H1 (cell line): ENCODE results near the gene SPTB. TPM values are rescaled to one million over a fixed set of nuclear protein-coding genes. Genes with fewer than 3 reads are reported as not detected.
A peak's percentile ranks its signal among the peaks of the same experiment; 100 is the strongest.

Source experiments
- CTCF ChIA-PET: fragments of 300-600 bp; sonication (Branson Sonifier 250); formaldehyde crosslinking; loops from one replicate; lab custom pipeline; 2021; ENCODE audit not compliant: partially characterized antibody; lab: Charles Lee
- POLR2A ChIA-PET: fragments of 300-600 bp; sonication (Branson Sonifier 250); formaldehyde crosslinking; loops from one replicate; lab custom pipeline; 2021; ENCODE audit warnings: inconsistent platforms; ENCODE audit not compliant: partially characterized antibody; lab: Charles Lee
- DNase-seq, 2 experiments: peaks; one replicate each; pipeline versions ENCODE4 v3.0.0 to v3.0.0-alpha.2; 2010 to 2022; ENCODE audit warnings: low spot score in 2 of 2, low read depth in 1 of 2, mixed read lengths in 1 of 2
- FAIRE-seq: peaks from 2 replicates; lab custom pipeline; 2011; peaks lifted over from hg19 to GRCh38; lab: Jason Lieb, UNC
- H2AFZ ChIP-seq: 2 replicates; pipeline ENCODE4 v1.8.1; 2012; ENCODE audit warnings: low read length, inconsistent platforms
- H2AK5ac ChIP-seq: 2 replicates; pipeline ENCODE4 v1.6.1; 2013; ENCODE audit warnings: low read depth, low read length
- H2BK120ac ChIP-seq: replicated peaks from 2 replicates; pipeline ENCODE3; 2013; ENCODE audit warnings: low read depth, low read length, inconsistent platforms
- H2BK12ac ChIP-seq: 2 replicates; pipeline ENCODE4 v1.6.1; 2013; ENCODE audit warnings: low read depth, low read length
- H2BK15ac ChIP-seq: 2 replicates; pipeline ENCODE4 v1.6.1; 2013; ENCODE audit warnings: low read length
- H2BK20ac ChIP-seq: 2 replicates; pipeline ENCODE4 v1.6.1; 2013; ENCODE audit warnings: low read length
- H2BK5ac ChIP-seq: 2 replicates; pipeline ENCODE4 v1.6.1; 2013; ENCODE audit warnings: low read depth, low read length
- H3K14ac ChIP-seq: 2 replicates; pipeline ENCODE4 v1.6.1; 2013; ENCODE audit warnings: inconsistent platforms; ENCODE audit not compliant: insufficient read length
- H3K18ac ChIP-seq: 2 replicates; pipeline ENCODE4 v1.6.1; 2013; ENCODE audit warnings: low read length; ENCODE audit errors: extremely low read depth
- H3K23ac ChIP-seq: 2 replicates; pipeline ENCODE4 v1.6.1; 2013; ENCODE audit warnings: inconsistent platforms; ENCODE audit not compliant: insufficient read length
- H3K23me2 ChIP-seq: 2 replicates; pipeline ENCODE4 v1.6.1; 2013; ENCODE audit warnings: low read depth, low read length
- H3K27ac ChIP-seq: 2 replicates; pipeline ENCODE4 v1.6.1; 2011; ENCODE audit warnings: low read depth, low read length, inconsistent platforms
- H3K27me3 ChIP-seq, 4 experiments: replicated peaks in 1 of 4; 1 replicate in 1 of 4; 2 replicates in 3 of 4; pipeline versions ENCODE4 v1.6.1 to v1.8.1; 2011 to 2013; ENCODE audit warnings: low read length in 3 of 4, mild to moderate bottlenecking in 3 of 4, inconsistent platforms in 2 of 4, mixed read lengths in 2 of 4, moderate library complexity in 1 of 4; ENCODE audit not compliant: control insufficient read depth in 3 of 4, insufficient read depth in 3 of 4; ENCODE audit errors: extremely low read depth in 1 of 4
- H3K36me3 ChIP-seq, 4 experiments: 2 replicates each; pipeline versions ENCODE4 v1.6.1 to v1.8.1; 2011 to 2013; ENCODE audit warnings: mild to moderate bottlenecking in 4 of 4, low read length in 3 of 4, moderate library complexity in 2 of 4, control low read depth in 1 of 4, inconsistent platforms in 1 of 4; ENCODE audit not compliant: insufficient read depth in 4 of 4, control insufficient read depth in 2 of 4
- H3K4ac ChIP-seq: replicated peaks from 2 replicates; pipeline ENCODE3; 2013; ENCODE audit warnings: low read length, low read depth, mixed read lengths, inconsistent platforms; ENCODE audit not compliant: insufficient read length
- H3K4me1 ChIP-seq, 4 experiments: replicated peaks in 1 of 4; 1 replicate in 1 of 4; 2 replicates in 3 of 4; pipeline versions ENCODE4 v1.6.1 to v1.8.1; 2011 to 2013; ENCODE audit warnings: low read length in 3 of 4, inconsistent platforms in 2 of 4, mixed read lengths in 1 of 4; ENCODE audit not compliant: insufficient read depth in 4 of 4, control insufficient read depth in 3 of 4
- H3K4me2 ChIP-seq, 2 experiments: 2 replicates each; pipeline versions ENCODE4 v1.6.1 to v1.8.1; 2011 to 2013; ENCODE audit warnings: low read depth in 2 of 2, low read length in 2 of 2, control low read depth in 1 of 2, inconsistent platforms in 1 of 2, mild to moderate bottlenecking in 1 of 2; ENCODE audit not compliant: insufficient read depth in 1 of 2
- H3K4me3 ChIP-seq, 4 experiments: fragments of 200-600, 300-600 bp in 1 of 4; sonication (generic), shearing (Covaris generic), sonication (Bioruptor Twin) in 1 of 4; 2 replicates each; pipeline versions ENCODE4 v1.5.1 to v1.8.1; 2011 to 2016; ENCODE audit warnings: low read length in 4 of 4, low read depth in 3 of 4, control low read depth in 2 of 4, inconsistent platforms in 2 of 4, mild to moderate bottlenecking in 2 of 4, mixed read lengths in 1 of 4, moderate library complexity in 1 of 4; ENCODE audit not compliant: insufficient read depth in 2 of 4; ENCODE audit errors: extremely low read depth in 1 of 4
- H3K56ac ChIP-seq: replicated peaks from 2 replicates; pipeline ENCODE3; 2013; ENCODE audit warnings: low read depth, mild to moderate bottlenecking, mixed read lengths, low read length, inconsistent platforms; ENCODE audit not compliant: insufficient read length
- H3K79me1 ChIP-seq: 2 replicates; pipeline ENCODE4 v1.6.1; 2013; ENCODE audit warnings: low read depth, low read length, control low read depth
- H3K79me2 ChIP-seq, 2 experiments: 2 replicates each; pipeline versions ENCODE4 v1.6.1 to v1.8.1; 2012 to 2013; ENCODE audit warnings: low read length in 2 of 2, mild to moderate bottlenecking in 2 of 2, inconsistent platforms in 1 of 2; ENCODE audit not compliant: insufficient read depth in 2 of 2, control insufficient read depth in 1 of 2
- H3K9ac ChIP-seq, 4 experiments: replicated peaks in 1 of 4; 1 replicate in 1 of 4; 2 replicates in 3 of 4; pipeline versions ENCODE4 v1.6.1 to v1.8.1; 2011 to 2013; ENCODE audit warnings: low read depth in 3 of 4, low read length in 3 of 4, control low read depth in 2 of 4, mild to moderate bottlenecking in 2 of 4, moderate library complexity in 2 of 4, inconsistent platforms in 1 of 4; ENCODE audit errors: extremely low read depth in 1 of 4
- H3K9me3 ChIP-seq, 2 experiments: 2 replicates each; pipeline versions ENCODE4 v1.6.1 to v1.8.1; 2012 to 2013; ENCODE audit warnings: mild to moderate bottlenecking in 2 of 2, moderate library complexity in 2 of 2, control low read depth in 1 of 2, inconsistent platforms in 1 of 2, low read depth in 1 of 2, low read length in 1 of 2, mixed read lengths in 1 of 2; ENCODE audit not compliant: insufficient read depth in 2 of 2
- H4K20me1 ChIP-seq, 2 experiments: replicated peaks in 1 of 2; 2 replicates each; pipeline versions ENCODE3 to v1.8.1; 2011 to 2013; ENCODE audit warnings: inconsistent platforms in 2 of 2, low read length in 2 of 2, mild to moderate bottlenecking in 1 of 2; ENCODE audit not compliant: insufficient read depth in 2 of 2, control insufficient read depth in 1 of 2
- H4K5ac ChIP-seq: 2 replicates; pipeline ENCODE4 v1.6.1; 2013; ENCODE audit warnings: low read length, low read depth, mixed read lengths, inconsistent platforms; ENCODE audit not compliant: insufficient read length
- H4K8ac ChIP-seq: 2 replicates; pipeline ENCODE4 v1.8.0; 2013; ENCODE audit warnings: mild to moderate bottlenecking, moderate library complexity, low read length, inconsistent platforms; ENCODE audit not compliant: insufficient read depth; ENCODE audit errors: extremely low read depth
- H4K91ac ChIP-seq: replicated peaks from 2 replicates; pipeline ENCODE3; 2013; ENCODE audit warnings: low read length, mixed read lengths, inconsistent platforms; ENCODE audit not compliant: insufficient read length
- ASH2L ChIP-seq: fragments of 200-600, 300-600 bp; sonication (generic); IDR thresholded peaks from one replicate; pipeline ENCODE4 v1.7.1; 2017; ENCODE audit warnings: low read length
- CBX5 ChIP-seq: fragments of 300-800, 300-1000 bp; sonication (generic); IDR thresholded peaks from 2 replicates; pipeline ENCODE4 v1.7.1; 2016; ENCODE audit warnings: antibody characterized with exemption, low read length, low read depth
- CHD1 ChIP-seq: IDR thresholded peaks from 2 replicates; pipeline ENCODE4 v1.6.1; 2012; ENCODE audit warnings: low read depth, low read length, improper control_type of control experiment
- FOSL1 ChIP-seq: IDR thresholded peaks from 2 replicates; pipeline ENCODE4 v1.6.1; 2011; ENCODE audit warnings: mild to moderate bottlenecking, low read depth, low read length, moderate library complexity; ENCODE audit not compliant: insufficient read depth
- JUND ChIP-seq: IDR thresholded peaks from 2 replicates; pipeline ENCODE4 v1.6.1; 2011; ENCODE audit warnings: mild to moderate bottlenecking, improper control_type of control experiment, low read length
- RXRA ChIP-seq: IDR thresholded peaks from 2 replicates; pipeline ENCODE4 v1.6.1; 2011; ENCODE audit warnings: low read depth, mild to moderate bottlenecking, low read length, moderate library complexity; ENCODE audit not compliant: insufficient read depth
- SIX5 ChIP-seq: IDR thresholded peaks from 2 replicates; pipeline ENCODE4 v1.6.1; 2011; ENCODE audit warnings: mild to moderate bottlenecking, low read depth, low read length
- SUZ12 ChIP-seq: fragments of 200-600 bp; sonication (generic); IDR thresholded peaks from 2 replicates; pipeline ENCODE4 v1.6.1; 2012; ENCODE audit warnings: mild to moderate bottlenecking, inconsistent platforms, low read length, moderate library complexity, mixed read lengths
- WGBS, 2 experiments: shearing (Covaris generic) in 1 of 2; methylation state at CpG; one replicate each; pipeline versions ENCODE4 v1.1.6 to v1.1.7; 2013 to 2015; ENCODE audit warnings: low lambda C conversion rate in 2 of 2, mixed read lengths in 2 of 2, inconsistent platforms in 1 of 2, low coverage in 1 of 2, missing lambda C conversion rate in 1 of 2; ENCODE audit not compliant: insufficient replicate concordance in 2 of 2, insufficient coverage in 1 of 2, insufficient read length in 1 of 2; ENCODE audit errors: extremely low coverage in 1 of 2, missing lambda C conversion rate in 1 of 2; 5-methylcytosine and 5-hydroxymethylcytosine counted together
- polyA plus RNA-seq, 7 experiments: library from polyadenylated mRNA; depleted of rRNA in 3 of 7; stranded (reverse) in 5 of 7; unstranded in 2 of 7; fragments of >200 nt in 5 of 7; fragments of 200-250 nt in 2 of 7; gene quantifications; 1 replicate in 5 of 7; 2 replicates in 1 of 7; 4 replicates in 1 of 7; pipeline versions ENCODE4 v1.2.1 to v1.2.3, GENCODE V29; 2011 to 2013; ENCODE audit warnings: missing spikeins in 2 of 7, mixed read lengths in 2 of 7
- total RNA-seq: library from RNA; stranded (reverse); fragmentation: NEBNext Ultra II Directional; extraction: Animal tissue kit (Norgen Biotek cat#: 25700); gene quantifications from 2 replicates; pipeline ENCODE4 v1.2.1, GENCODE V29; 2021
- TF ChIP-seq, protein P1 (sequence below), 3 experiments: IDR thresholded peaks; 1 replicate in 2 of 3; 2 replicates in 1 of 3; pipeline versions ENCODE4 v1.5.1 to v1.6.1; 2011; ENCODE audit warnings: low read length in 3 of 3, mild to moderate bottlenecking in 3 of 3, inconsistent platforms in 2 of 3, low read depth in 1 of 3, moderate library complexity in 1 of 3; ENCODE audit not compliant: insufficient read depth in 1 of 3; ENCODE audit errors: control extremely low read depth in 1 of 3
- TF ChIP-seq, protein P2 (sequence below): IDR thresholded peaks from 2 replicates; pipeline ENCODE4 v1.6.1; 2012; ENCODE audit warnings: low read length, inconsistent platforms

Gene SPTB
- total and polyA plus RNA-seq, 2 of the 8 experiments (the other 6 are each of a cell fraction or from before 2014, with no cell fraction given) = 0.30 to 2.4 TPM

DNA sequence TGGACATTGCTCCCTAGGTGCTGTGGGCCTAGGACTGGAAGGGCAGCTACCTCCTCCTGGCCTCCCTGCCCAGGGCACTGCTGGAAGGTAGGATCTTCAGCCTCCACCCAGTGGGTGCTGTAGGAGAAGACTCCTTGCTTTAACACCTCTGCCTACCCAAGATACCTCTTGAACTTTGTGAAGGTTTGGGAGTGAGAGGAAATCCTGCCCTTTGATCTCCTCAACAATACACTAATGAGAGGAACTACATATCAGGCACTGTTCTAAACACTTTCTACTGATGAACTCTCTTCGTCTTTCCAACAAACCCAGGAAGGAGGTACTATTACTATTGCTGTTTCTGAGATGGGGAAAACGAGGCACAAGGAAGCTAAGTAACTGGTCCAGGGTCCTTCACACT lies 108.5 kb downstream of the SPTB start:
- no peaks in the 10 kb centered on the region for H3K36me3 ChIP-seq
- 0 out of 2 replicates have a peak overlapping the region, but pooled peaks have one; percentile 11 for H2BK12ac ChIP-seq
- H4K8ac ChIP-seq = no peak overlapping the region
- H4K5ac ChIP-seq = no peak overlapping the region
- CTCF ChIA-PET = interaction anchor here (0.5 to 9.1 kb wide), 16 partner anchors 9 to 268 kb away, joined by 3 to 96 read pairs (median 5); partner anchors contain the start of gene ZBTB25
- no peak overlapping the region for H2AFZ ChIP-seq
- no peak overlapping the region for H2BK15ac ChIP-seq
- H2BK5ac ChIP-seq = no peak overlapping the region
- no peaks in the 10 kb centered on the region for H3K79me2 ChIP-seq
- H3K18ac ChIP-seq = no peak overlapping the region
- no peaks in the 10 kb centered on the region for H3K27me3 ChIP-seq
- no peak overlapping the region for H2BK20ac ChIP-seq
- H2AK5ac ChIP-seq = no peak overlapping the region
- H3K56ac ChIP-seq = no peak overlapping the region
- no peak overlapping the region for H3K23ac ChIP-seq
- peaks cover 0 to under 1% of the 10 kb centered on the region in 2 experiments for H4K20me1 ChIP-seq
- no peak overlapping the region for H3K4ac ChIP-seq
- no peak overlapping the region for H3K14ac ChIP-seq
- DNase-seq (no peak), FAIRE-seq (no peak)
- peaks cover under 1% of the 10 kb centered on the region; the same call in 1 of the 2 replicates for H3K23me2 ChIP-seq
- no peaks in the 10 kb centered on the region for H3K79me1 ChIP-seq
- no peak overlapping the region for H2BK120ac ChIP-seq
- H3K9me3 ChIP-seq = peaks cover 15 to 26% of the 10 kb centered on the region in 2 experiments
- H3K4me2 ChIP-seq = no peak overlapping the region
- H3K4me1 ChIP-seq = peaks cover 3 to 10% (median 8%) of the 10 kb centered on the region in 4 experiments
- H4K91ac ChIP-seq = no peak overlapping the region
- POLR2A ChIA-PET = no interaction called here
- H3K9ac ChIP-seq = no peak overlapping the region
- H3K4me3 ChIP-seq = no peak overlapping the region
- 90% methylated on average over 2 of the region's 2 CpGs; no CpG with 5 or more reads in 1 of the 2 experiments for WGBS, 2 experiments
- no peak overlapping the region for H3K27ac ChIP-seq
- TF ChIP-seq JUND = no peak
- TF ChIP-seq ASH2L = no peak
- TF ChIP-seq RXRA = no peak
- TF ChIP-seq, protein P1, sequence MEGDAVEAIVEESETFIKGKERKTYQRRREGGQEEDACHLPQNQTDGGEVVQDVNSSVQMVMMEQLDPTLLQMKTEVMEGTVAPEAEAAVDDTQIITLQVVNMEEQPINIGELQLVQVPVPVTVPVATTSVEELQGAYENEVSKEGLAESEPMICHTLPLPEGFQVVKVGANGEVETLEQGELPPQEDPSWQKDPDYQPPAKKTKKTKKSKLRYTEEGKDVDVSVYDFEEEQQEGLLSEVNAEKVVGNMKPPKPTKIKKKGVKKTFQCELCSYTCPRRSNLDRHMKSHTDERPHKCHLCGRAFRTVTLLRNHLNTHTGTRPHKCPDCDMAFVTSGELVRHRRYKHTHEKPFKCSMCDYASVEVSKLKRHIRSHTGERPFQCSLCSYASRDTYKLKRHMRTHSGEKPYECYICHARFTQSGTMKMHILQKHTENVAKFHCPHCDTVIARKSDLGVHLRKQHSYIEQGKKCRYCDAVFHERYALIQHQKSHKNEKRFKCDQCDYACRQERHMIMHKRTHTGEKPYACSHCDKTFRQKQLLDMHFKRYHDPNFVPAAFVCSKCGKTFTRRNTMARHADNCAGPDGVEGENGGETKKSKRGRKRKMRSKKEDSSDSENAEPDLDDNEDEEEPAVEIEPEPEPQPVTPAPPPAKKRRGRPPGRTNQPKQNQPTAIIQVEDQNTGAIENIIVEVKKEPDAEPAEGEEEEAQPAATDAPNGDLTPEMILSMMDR (IDR thresholded peaks at IDR 0.05; ENCODE audit: control extremely low read depth in 1 of 3, insufficient read depth in 1 of 3, low read depth in 1 of 3, low read length in 3 of 3) = no peak
- TF ChIP-seq CBX5 = no peak
- TF ChIP-seq, protein P2, sequence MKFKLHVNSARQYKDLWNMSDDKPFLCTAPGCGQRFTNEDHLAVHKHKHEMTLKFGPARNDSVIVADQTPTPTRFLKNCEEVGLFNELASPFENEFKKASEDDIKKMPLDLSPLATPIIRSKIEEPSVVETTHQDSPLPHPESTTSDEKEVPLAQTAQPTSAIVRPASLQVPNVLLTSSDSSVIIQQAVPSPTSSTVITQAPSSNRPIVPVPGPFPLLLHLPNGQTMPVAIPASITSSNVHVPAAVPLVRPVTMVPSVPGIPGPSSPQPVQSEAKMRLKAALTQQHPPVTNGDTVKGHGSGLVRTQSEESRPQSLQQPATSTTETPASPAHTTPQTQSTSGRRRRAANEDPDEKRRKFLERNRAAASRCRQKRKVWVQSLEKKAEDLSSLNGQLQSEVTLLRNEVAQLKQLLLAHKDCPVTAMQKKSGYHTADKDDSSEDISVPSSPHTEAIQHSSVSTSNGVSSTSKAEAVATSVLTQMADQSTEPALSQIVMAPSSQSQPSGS = no peak
- no peak for TF ChIP-seq SUZ12
- TF ChIP-seq FOSL1 = no peak
- no peak for TF ChIP-seq SIX5
- no peak for TF ChIP-seq CHD1
